ENCODE measurements around the gene TEX261. TPM values are rescaled to one million over a fixed set of nuclear protein-coding genes. Genes with fewer than 3 reads are reported as not detected.

The TEX261 gene
- total RNA-seq, 1 donor from 2014 or later, result 63.6 TPM

GRCh38 chr2:70960833-70961647, 33.6 kb downstream of the TEX261 start:
- intact Hi-C loops (cut with micrococcal nuclease), result no loop called here

GRCh38 chr2:70959851-70960832, 34.5 kb downstream of the TEX261 start:
- intact Hi-C loops (cut with micrococcal nuclease), result no loop called here

DNA sequence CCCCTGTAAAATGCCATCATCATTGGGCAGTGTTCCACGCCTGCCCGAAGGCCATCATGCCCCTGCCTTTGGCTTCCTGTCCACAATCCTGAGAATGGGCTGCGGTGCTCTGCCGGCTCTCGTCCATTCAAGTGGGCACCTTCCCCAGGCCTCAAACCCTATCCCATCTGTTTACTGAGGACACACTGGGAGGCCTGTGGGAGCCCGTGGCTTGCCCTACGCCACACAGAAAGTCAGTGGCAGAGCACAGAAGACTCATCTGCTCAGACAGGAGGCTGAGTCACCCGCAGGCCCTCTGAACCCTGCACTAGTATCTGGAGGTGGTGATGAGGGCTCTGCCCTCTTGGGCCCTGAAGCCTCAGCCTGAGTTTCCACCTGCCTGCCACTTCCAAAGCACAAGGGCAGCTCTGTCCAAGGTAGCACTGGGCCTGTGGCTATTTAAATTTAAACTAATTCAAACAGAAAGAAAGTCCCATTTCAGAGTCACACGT, 35.4 kb downstream of the TEX261 start:
- intact Hi-C loops (cut with micrococcal nuclease), result no loop called here

GRCh38 chr2:70958759-70959158, 35.9 kb downstream of the TEX261 start:
- intact Hi-C loops (cut with micrococcal nuclease), result no loop called here

- intact Hi-C loops (cut with micrococcal nuclease), result no loop called here
Observed at GRCh38 chr2:70957798-70958197, 36.9 kb downstream of the TEX261 start.

DNA sequence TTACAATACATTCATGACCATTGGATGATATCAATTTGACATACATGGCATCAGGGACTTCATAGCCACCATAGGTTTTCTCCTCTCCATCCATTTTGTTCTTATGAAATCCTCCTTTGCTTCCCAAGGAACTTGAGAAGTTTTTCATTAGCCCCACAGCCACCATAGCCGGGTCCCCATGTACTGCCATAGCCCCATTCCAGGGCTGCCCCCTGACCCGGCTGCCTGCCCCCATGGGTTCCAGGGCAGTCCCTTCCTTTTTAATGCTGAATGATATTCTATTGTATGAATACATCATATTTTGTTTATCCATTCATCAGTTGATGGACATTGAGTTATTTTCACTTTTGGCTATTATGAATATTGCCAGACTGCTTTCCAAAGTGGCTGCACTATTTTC, 38.5 kb downstream of the TEX261 start:
- intact Hi-C loops (cut with micrococcal nuclease), result no loop called here

GRCh38 chr2:70954886-70955285, 39.8 kb downstream of the TEX261 start:
- intact Hi-C loops (cut with micrococcal nuclease), result no loop called here

GRCh38 chr2:70949086-70949485, 45.6 kb downstream of the TEX261 start:
- intact Hi-C loops (cut with micrococcal nuclease), result no loop called here

DNA sequence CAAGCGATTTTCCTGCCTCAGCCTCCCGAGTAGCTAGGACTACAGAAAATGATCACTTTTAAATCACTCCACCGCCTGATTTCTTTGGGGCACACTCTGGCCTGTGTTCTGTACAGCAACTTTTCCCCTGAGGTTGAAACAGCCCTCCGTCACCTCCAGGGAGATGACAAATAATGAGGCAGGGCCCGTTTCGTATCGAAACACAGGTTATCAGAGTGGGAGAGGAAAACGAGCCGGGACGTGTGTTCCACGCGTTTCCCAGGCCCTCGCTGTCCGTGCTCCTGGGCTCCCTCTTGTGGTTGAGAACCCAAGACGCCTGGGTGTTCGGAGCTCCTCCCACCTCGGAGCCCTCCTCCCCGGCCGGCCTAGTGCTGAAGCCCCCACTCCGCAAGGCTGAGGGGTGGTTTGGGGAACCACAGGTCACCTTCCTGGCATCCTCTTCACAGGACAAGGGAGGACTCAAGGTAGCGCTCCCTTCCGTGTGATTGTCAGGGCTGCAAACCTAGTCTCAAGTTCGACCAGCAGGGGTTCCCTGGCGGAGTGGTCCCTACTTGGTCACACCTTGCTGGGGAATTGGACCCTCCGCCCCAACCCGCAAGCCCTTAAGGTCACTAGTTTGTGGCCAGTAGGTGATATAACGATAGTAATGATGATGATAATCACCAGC, 46.2 kb downstream of the TEX261 start:
- intact Hi-C loops (cut with micrococcal nuclease), result loop anchor here (1.0 kb wide), 3 partner anchors 28 to 293 kb away; no protein-coding TSS in a partner anchor

DNA sequence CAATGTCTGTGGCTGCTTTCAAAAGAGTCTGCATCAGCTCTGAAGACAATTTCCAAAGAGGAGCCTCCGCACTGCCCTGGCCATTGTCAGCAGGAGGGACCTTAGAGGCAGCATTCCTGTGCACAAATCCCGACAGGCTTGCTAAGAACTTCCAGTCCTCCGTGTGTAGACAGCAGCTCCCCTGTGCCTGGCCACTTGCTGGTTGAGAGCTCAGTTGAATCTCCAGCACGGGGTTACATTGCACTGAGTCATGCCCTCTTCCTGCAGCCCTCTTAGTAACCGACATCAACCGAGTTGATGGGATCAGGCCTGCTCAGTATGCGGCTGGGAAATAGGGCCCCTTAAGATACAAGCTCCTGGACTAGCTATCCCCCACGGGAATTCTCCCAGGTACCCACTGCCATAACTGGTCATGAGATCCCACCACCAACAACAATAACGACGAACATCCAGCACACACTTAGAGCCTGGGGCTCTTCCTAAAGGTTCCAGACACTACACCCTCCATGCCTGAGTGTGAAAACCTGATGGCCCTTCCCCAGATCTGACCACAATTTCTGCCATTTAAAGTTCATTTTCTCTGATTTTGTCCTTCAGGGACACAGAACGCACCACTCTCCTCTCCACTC, 47.0 kb downstream of the TEX261 start:
- intact Hi-C loops (cut with micrococcal nuclease), result loop anchor here (1.0 kb wide), 7 partner anchors 18 to 643 kb away; no protein-coding TSS in a partner anchor

GRCh38 chr2:70946832-70947442, 47.7 kb downstream of the TEX261 start:
- intact Hi-C loops (cut with micrococcal nuclease), result loop anchor here (1.0 kb wide), 4 partner anchors 18 to 643 kb away; no protein-coding TSS in a partner anchor

GRCh38 chr2:70944111-70944690, 50.5 kb downstream of the TEX261 start:
- intact Hi-C loops (cut with micrococcal nuclease), result no loop called here

DNA sequence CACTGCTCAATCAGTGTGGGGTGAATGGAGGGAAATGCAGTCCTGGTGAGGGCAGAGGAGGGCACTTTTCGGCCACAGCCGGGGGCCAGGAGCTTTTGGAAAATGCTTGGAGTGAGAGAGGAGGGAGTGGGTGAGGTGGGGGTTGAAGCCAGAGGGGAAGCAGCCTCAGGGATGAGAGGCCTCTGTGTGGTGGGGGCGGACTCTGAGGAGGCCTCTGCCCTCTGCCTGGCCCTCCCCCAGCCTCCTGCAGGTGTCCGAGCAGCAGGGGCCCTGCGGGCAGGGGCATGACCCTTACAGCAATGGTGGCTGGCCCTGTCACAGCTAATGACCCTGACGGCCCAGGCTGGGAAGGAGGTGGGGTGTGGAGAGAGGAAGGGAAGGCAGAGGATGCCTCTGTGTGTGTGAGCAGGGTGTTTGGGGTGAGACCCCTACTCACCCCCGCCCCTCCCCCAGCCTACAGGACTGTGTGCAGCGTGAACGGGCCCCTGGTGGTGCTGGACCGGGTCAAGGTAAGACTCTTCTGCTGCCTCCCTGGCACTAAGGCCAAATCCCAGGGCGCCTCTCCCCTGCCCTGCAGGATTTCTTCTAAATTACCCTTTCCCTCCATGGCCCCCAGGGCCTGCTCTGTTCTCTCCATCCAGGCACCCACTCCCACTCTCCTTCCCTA, 51.3 kb downstream of the TEX261 start:
- intact Hi-C loops (cut with micrococcal nuclease), result no loop called here

DNA sequence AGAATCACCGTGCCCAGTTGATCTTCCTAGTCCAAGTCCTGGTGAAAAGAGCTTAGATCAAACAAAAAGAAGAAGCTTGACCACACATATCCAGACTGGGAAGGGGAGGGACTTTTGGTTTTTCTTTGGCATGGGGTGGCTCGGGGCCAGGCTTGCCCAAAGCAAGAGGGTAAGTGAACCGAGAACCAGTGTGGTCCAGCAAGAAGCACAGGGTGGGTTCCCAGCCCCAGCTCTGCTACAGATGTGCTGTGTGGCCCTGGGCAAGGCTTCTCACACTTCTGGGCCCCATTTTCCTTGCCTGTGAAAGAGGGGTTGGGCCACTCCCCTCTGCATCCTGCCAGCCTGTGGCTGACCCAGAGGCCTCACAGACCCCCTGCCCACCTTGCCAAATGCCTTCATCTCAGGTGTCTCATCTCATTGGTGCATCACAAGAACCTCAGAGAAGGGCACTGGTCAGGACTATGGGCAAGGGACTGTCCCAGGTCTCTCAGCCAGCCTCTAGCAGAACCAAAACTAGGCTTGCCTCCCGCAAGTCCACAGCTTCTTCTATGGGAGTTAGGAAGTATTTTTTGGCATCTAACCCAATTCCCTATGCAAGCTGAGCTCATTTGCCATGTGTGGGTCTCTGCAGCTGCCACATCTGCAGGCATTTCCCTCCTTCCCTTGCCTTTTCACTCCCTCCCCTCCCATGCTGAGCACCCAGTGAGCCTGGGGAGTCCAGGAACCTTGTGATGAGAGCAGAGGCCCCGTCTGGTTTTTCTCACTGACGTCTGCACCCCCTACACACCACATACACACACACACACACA, 52.1 kb downstream of the TEX261 start:
- intact Hi-C loops (cut with micrococcal nuclease), result no loop called here

DNA sequence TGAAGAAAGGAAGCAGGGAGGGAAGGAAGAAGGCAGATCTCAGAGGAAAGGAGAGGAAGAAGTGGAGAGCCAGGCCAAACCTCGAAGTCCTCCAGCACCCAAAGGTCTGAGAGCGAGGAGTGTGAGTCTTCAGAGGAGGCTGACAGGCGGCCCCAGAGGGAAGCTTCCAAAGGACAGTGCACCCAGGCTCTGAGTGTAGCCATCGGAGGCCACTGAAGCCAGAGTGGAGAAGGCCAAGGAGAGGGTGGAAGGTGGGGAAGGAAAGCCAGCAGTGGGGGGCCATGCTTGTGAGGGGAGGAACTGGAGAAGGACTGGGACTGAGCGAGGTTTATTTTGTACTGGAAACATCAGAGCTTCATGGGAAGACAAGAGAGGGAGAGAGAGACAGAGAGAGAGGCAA, 53.0 kb downstream of the TEX261 start:
- intact Hi-C loops (cut with micrococcal nuclease), result no loop called here

DNA sequence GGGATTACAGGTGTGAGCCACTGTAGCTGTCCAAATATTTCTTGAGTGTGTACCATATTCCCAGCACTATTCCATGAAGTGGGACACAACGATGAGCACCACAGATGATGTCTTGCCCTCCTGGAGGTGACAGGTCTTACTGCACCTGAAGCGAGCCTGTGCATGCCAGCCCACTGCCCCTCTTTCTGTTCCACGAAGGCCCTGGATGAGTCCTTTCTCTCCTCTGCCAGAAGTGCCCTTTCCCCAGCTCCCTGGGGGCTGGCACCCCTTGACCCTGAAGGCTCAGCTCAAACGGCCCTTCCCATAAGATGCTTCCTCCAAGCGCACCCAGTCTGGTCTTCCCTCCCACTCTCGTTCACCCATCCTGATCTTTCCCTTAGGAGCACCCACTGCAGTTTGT, 53.5 kb downstream of the TEX261 start:
- intact Hi-C loops (cut with micrococcal nuclease), result no loop called here

DNA sequence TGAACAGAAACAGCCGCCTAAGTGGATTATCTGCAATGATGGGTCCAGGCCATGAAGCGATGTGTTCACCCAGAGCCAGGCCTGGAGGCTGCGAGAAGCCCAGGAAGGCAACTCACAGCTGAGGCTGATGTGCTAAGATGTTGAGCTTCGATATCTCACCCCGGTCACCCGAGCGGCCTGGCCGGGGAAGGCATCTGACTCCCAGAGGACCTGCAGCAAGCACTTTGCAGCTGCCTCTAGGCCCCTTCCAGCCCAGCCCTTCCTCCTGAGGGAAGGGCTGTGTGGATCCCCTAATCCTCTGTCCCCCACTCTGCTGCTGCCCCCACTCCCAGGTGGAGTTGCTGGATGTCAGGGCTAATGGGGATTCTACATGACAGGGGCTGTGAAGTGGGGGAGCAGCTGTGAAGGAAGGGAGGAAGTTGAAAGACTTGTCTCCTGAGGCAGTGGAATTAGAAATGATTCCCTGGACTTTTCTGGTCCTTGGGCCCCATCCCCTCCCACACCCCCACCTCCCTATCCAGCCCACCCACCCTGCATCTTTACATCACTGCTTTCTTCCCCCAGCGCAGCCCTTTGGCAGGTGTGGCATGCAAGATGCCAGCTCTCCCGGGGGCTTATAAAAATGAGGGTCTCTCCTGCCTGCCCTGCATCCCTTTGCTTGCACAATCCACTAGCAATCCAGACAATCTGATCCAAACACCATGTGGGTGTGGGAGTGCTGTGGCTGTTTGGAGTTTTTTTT, 54.7 kb downstream of the TEX261 start:
- intact Hi-C loops (cut with micrococcal nuclease), result no loop called here

Measured in T-helper 1 cell treated with Interleukin-12 subunit alpha and Interleukin-12 subunit beta and Interleukin-4 antibody, amounts not matched to agents 30 ng/mL and 1 ng/mL, for 36 hours (primary cell).